ENCODE measurements around the gene HAUS8. TPM values are rescaled to one million over a fixed set of nuclear protein-coding genes. Genes with fewer than 3 reads are reported as not detected.

HAUS8 gene
- total RNA-seq, 1 experiment from 2014 or later, result 30.8 TPM

- no peaks in the 10 kb centered on the region for H3K27me3 ChIP-seq (ENCODE audit: insufficient read depth, low read depth)
- intact Hi-C loops (cut with micrococcal nuclease; ENCODE audit: unreplicated experiment), result no loop called here
- POLR2A ChIA-PET (ENCODE audit: unreplicated experiment), result interaction anchor here (0.6 kb wide), 1 partner anchor 12 kb away, joined by 3 read pairs; no protein-coding TSS in a partner anchor
- H3K4me3 ChIP-seq, result no peak overlapping the region
- no peak overlapping the region for H3K27ac ChIP-seq
- peaks cover 91% of the 10 kb centered on the region for H3K79me2 ChIP-seq (ENCODE audit: low read depth)
- TF ChIP-seq CTCF (conservative IDR thresholded peaks at IDR 0.05) (no peak), EZH2 (IDR thresholded peaks at IDR 0.05; ENCODE audit: low read depth) (no peak)
- peaks cover 11% of the 10 kb centered on the region; the same call in 1 of the 2 replicates for H3F3A ChIP-seq (ENCODE audit: insufficient read depth, low read depth)
- H3K4me2 ChIP-seq, result no peak overlapping the region
- CTCF ChIA-PET, result no interaction called here
- H2AFZ ChIP-seq, result no peak overlapping the region
- no peak for DNase-seq
- no peaks in the 10 kb centered on the region for H3K4me1 ChIP-seq (replicated peaks; ENCODE audit: insufficient read depth)
- no peaks in the 10 kb centered on the region for H3K9me2 ChIP-seq (ENCODE audit: insufficient read depth)
- H3K36me3 ChIP-seq (ENCODE audit: low read depth), result no peaks in the 10 kb centered on the region
- H3K9me3 ChIP-seq (ENCODE audit: insufficient read depth, low read depth), result no peaks in the 10 kb centered on the region
- no TSS peak for BruUV-seq (replicated peaks)
- H4K20me1 ChIP-seq (ENCODE audit: insufficient read depth), result peaks cover 7% of the 10 kb centered on the region; the same call in 1 of the 2 replicates
Observed at GRCh38 chr19:17088552-17088951, 13.3 kb upstream of the HAUS8 start.

GRCh38 chr19:17086834-17087233, 11.6 kb upstream of the HAUS8 start:
- DNase-seq, result no peak
- no peak for TF ChIP-seq CTCF (conservative IDR thresholded peaks at IDR 0.05)
- TF ChIP-seq EZH2 (IDR thresholded peaks at IDR 0.05; ENCODE audit: low read depth), result no peak
- Histone ChIP-seq H3K27me3 (ENCODE audit: insufficient read depth, low read depth) (no peaks in the 10 kb centered on the region), H3F3A (ENCODE audit: insufficient read depth, low read depth) (peaks cover 11% of the 10 kb centered on the region; the same call in 1 of the 2 replicates), H4K20me1 (ENCODE audit: insufficient read depth) (peaks cover 9% of the 10 kb centered on the region; the same call in 1 of the 2 replicates), H3K4me2 (no peak overlapping the region), H3K9me3 (ENCODE audit: insufficient read depth, low read depth) (no peaks in the 10 kb centered on the region), H3K4me1 (replicated peaks; ENCODE audit: insufficient read depth) (no peaks in the 10 kb centered on the region), H2AFZ (no peak overlapping the region), H3K9me2 (ENCODE audit: insufficient read depth) (no peaks in the 10 kb centered on the region), H3K79me2 (ENCODE audit: low read depth) (peaks cover 91% of the 10 kb centered on the region), H3K27ac (no peak overlapping the region), H3K4me3 (no peak overlapping the region), H3K36me3 (ENCODE audit: low read depth) (no peaks in the 10 kb centered on the region)
- BruUV-seq (replicated peaks), result no TSS peak
- ChIA-PET CTCF (no interaction called here), POLR2A (ENCODE audit: unreplicated experiment) (no interaction called here)
- intact Hi-C loops (cut with micrococcal nuclease; ENCODE audit: unreplicated experiment), result no loop called here

GRCh38 chr19:17086120-17086519, 10.9 kb upstream of the HAUS8 start:
- Histone ChIP-seq H3K79me2 (ENCODE audit: low read depth) (peaks cover 91% of the 10 kb centered on the region), H3K27me3 (ENCODE audit: insufficient read depth, low read depth) (no peaks in the 10 kb centered on the region), H2AFZ (no peak overlapping the region), H3K27ac (no peak overlapping the region), H3K4me3 (no peak overlapping the region), H3K4me1 (replicated peaks; ENCODE audit: insufficient read depth) (no peaks in the 10 kb centered on the region), H3F3A (ENCODE audit: insufficient read depth, low read depth) (peaks cover 11% of the 10 kb centered on the region; the same call in 1 of the 2 replicates), H3K36me3 (ENCODE audit: low read depth) (no peaks in the 10 kb centered on the region), H3K9me2 (ENCODE audit: insufficient read depth) (no peaks in the 10 kb centered on the region), H4K20me1 (ENCODE audit: insufficient read depth) (peaks cover 15% of the 10 kb centered on the region; the same call in 1 of the 2 replicates), H3K4me2 (no peak overlapping the region), H3K9me3 (ENCODE audit: insufficient read depth, low read depth) (no peaks in the 10 kb centered on the region)
- TF ChIP-seq CTCF (conservative IDR thresholded peaks at IDR 0.05) (no peak), EZH2 (IDR thresholded peaks at IDR 0.05; ENCODE audit: low read depth) (no peak)
- DNase-seq, result no peak
- no TSS peak for BruUV-seq (replicated peaks)
- intact Hi-C loops (cut with micrococcal nuclease; ENCODE audit: unreplicated experiment), result no loop called here
- POLR2A ChIA-PET (ENCODE audit: unreplicated experiment), result no interaction called here
- CTCF ChIA-PET, result interaction anchor here (0.6 kb wide), 1 partner anchor 15 kb away, joined by 6 read pairs; no protein-coding TSS in a partner anchor
